ENCODE measurements around the gene EXT2. TPM values are rescaled to one million over a fixed set of nuclear protein-coding genes. Genes with fewer than 3 reads are reported as not detected.

Gene EXT2
- total RNA-seq, 3 donors from 2014 or later (not counting 1 experiment from before 2014, with no cell fraction given) = 44.2 to 50.3 (median 45.8) TPM

- Histone ChIP-seq H3K4me3 (ENCODE audit: low read length) (no peak overlapping the region), H3K36me3 (ENCODE audit: control insufficient read depth, insufficient read depth, low read length) (peaks cover 13% of the 10 kb centered on the region), H3K27me3 (ENCODE audit: control insufficient read depth, insufficient read depth, low read length) (no peaks in the 10 kb centered on the region), H3K4me1 (ENCODE audit: control insufficient read depth, insufficient read depth, low read length) (no peaks in the 10 kb centered on the region), H3K27ac (ENCODE audit: low read length) (no peak overlapping the region), H3K9me3 (ENCODE audit: control insufficient read depth, insufficient read depth, low read length) (no peaks in the 10 kb centered on the region)
- Mint-ChIP-seq H3K36me3 (peaks cover 5% of the 10 kb centered on the region), H3K27me3 (ENCODE audit: low read depth in 2 of 2) (no peaks in the 10 kb centered on the region), H3K9me3 (no peaks in the 10 kb centered on the region), H3K4me3 (no peak overlapping the region), H3K27ac (no peak overlapping the region), H3K4me1 (peaks cover 0 to 6% of the 10 kb centered on the region in 2 donors)
- ATAC-seq = no peak
- WGBS (ENCODE audit: insufficient coverage) = 98% methylated on average over 8 of the region's 8 CpGs
- no peak for TF ChIP-seq CTCF (IDR thresholded peaks at IDR 0.05)
- intact Hi-C loops (cut with micrococcal nuclease) = no loop called here
- no peak for DNase-seq
Measured at GRCh38 chr11:44072757-44073658, 22.5 kb upstream of the EXT2 start.

DNA sequence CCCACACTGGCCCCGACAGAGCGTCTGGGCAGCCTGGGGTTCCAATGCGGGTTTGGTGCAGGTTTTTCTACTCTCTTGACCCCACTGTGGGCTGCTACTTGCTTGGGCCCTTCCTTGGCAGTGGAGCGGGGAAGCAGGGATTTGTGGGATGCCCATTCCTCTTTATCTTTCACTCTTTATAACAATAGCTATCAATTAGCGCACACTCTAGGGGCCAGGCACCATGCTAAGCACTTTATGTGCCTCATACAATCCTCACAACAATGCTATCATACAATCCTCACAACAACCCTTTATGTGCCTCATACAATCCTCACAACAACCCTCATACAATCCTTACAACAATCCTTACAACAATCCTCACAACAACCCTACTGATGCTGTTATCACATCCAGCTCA is 16.7 kb upstream of the EXT2 start:
- no peaks in the 10 kb centered on the region for H3K4me1 Mint-ChIP-seq

GRCh38 chr11:44079376-44079775 is 16.1 kb upstream of the EXT2 start:
- WGBS (ENCODE audit: insufficient coverage) = 87% methylated on average over 3 of the region's 6 CpGs
- intact Hi-C loops (cut with micrococcal nuclease) = no loop called here

More for the DNA sequence above, 16.7 kb upstream of the EXT2 start:
- Mint-ChIP-seq H3K36me3 (no peaks in the 10 kb centered on the region), H3K9me3 (no peaks in the 10 kb centered on the region), H3K27me3 (ENCODE audit: low read depth in 2 of 2) (no peaks in the 10 kb centered on the region), H3K4me3 (no peak overlapping the region), H3K27ac (no peak overlapping the region)
- no peak overlapping the region for H3K4me3 ChIP-seq (ENCODE audit: low read length)
- H3K9me3 ChIP-seq (ENCODE audit: control insufficient read depth, insufficient read depth, low read length) = no peaks in the 10 kb centered on the region
- no peaks in the 10 kb centered on the region for H3K4me1 ChIP-seq (ENCODE audit: control insufficient read depth, insufficient read depth, low read length)
- no peak for DNase-seq
- H3K27ac ChIP-seq (ENCODE audit: low read length) = no peak overlapping the region
- H3K36me3 ChIP-seq (ENCODE audit: control insufficient read depth, insufficient read depth, low read length) = peaks cover 10% of the 10 kb centered on the region
- 97% methylated on average over 5 of the region's 5 CpGs for WGBS (ENCODE audit: insufficient coverage)
- TF ChIP-seq CTCF (IDR thresholded peaks at IDR 0.05) = no peak
- ATAC-seq = no peak
- intact Hi-C loops (cut with micrococcal nuclease) = no loop called here
- H3K27me3 ChIP-seq (ENCODE audit: control insufficient read depth, insufficient read depth, low read length) = no peaks in the 10 kb centered on the region

More at GRCh38 chr11:44079376-44079775, 16.1 kb upstream of the EXT2 start:
- Histone ChIP-seq H3K4me1 (ENCODE audit: control insufficient read depth, insufficient read depth, low read length) (no peaks in the 10 kb centered on the region), H3K9me3 (ENCODE audit: control insufficient read depth, insufficient read depth, low read length) (no peaks in the 10 kb centered on the region), H3K4me3 (ENCODE audit: low read length) (no peak overlapping the region), H3K27me3 (ENCODE audit: control insufficient read depth, insufficient read depth, low read length) (no peaks in the 10 kb centered on the region), H3K36me3 (ENCODE audit: control insufficient read depth, insufficient read depth, low read length) (peaks cover 10% of the 10 kb centered on the region), H3K27ac (ENCODE audit: low read length) (no peak overlapping the region)
- Mint-ChIP-seq H3K27me3 (ENCODE audit: low read depth in 2 of 2) (no peaks in the 10 kb centered on the region), H3K4me3 (no peak overlapping the region), H3K27ac (no peak overlapping the region), H3K36me3 (no peaks in the 10 kb centered on the region), H3K9me3 (no peaks in the 10 kb centered on the region), H3K4me1 (no peaks in the 10 kb centered on the region)
- no peak for DNase-seq
- no peak for TF ChIP-seq CTCF (IDR thresholded peaks at IDR 0.05)
- no peak for ATAC-seq

All from natural killer cell (primary cell).